PC-3 (cell line): ENCODE data around the gene GATA6. TPM values are rescaled to one million over a fixed set of nuclear protein-coding genes. Genes with fewer than 3 reads are reported as not detected.
"Not testable (repeated sequence)": the region's sequence is repeated elsewhere in the genome, so short reads cannot be mapped to it uniquely, and the experiment has no call there.

Experiments used
- ATAC-seq: fragments of 200-7000 bp; cut with Tn5 transposase; 2 replicates; pipeline ENCODE4 v1.9.1; 2020; ENCODE audit warnings: mild to moderate bottlenecking, moderate library complexity
- BruUV-seq: library from RNA; stranded (reverse); fragments of 400-500 nt; replicated peaks from 2 replicates; lab custom pipeline; 2021; lab: Mats Ljungman, UMichigan
- CTCF ChIA-PET: fragments of 300-600 bp; sonication (Branson Sonifier 250); formaldehyde crosslinking; loops from one replicate; lab custom pipeline; 2022; ENCODE audit warnings: antibody characterized with exemption; lab: Charles Lee
- POLR2A ChIA-PET: fragments of 300-600 bp; sonication (Branson Sonifier 250); formaldehyde crosslinking; loops from one replicate; lab custom pipeline; 2022; ENCODE audit warnings: antibody characterized with exemption; ENCODE audit not compliant: unreplicated experiment; lab: Charles Lee
- DNase-seq: peaks from one replicate; pipeline ENCODE4 v3.0.0-alpha.2; 2015
- H2AFZ ChIP-seq: fragments of 300-600 bp; sonication (generic); 2 replicates; pipeline ENCODE4 v1.6.0; 2016; ENCODE audit warnings: antibody characterized with exemption, low read length
- H3F3A ChIP-seq: fragments of 300-600 bp; sonication (generic); one replicate; pipeline ENCODE4 v1.6.0; 2017; ENCODE audit warnings: antibody characterized with exemption, low read length, control low read depth, mild to moderate bottlenecking; ENCODE audit not compliant: unreplicated experiment
- H3K27ac ChIP-seq: fragments of 300-600 bp; sonication (generic); 2 replicates; pipeline ENCODE4 v1.5.1; 2016; ENCODE audit warnings: mild to moderate bottlenecking, low read length
- H3K27me3 ChIP-seq: fragments of 300-600 bp; sonication (generic); 2 replicates; pipeline ENCODE4 v1.6.1; 2016; ENCODE audit warnings: low read length, mixed read lengths
- H3K36me3 ChIP-seq: fragments of 300-600 bp; sonication (generic); 2 replicates; pipeline ENCODE4 v1.6.1; 2016; ENCODE audit warnings: low read depth, mixed run types, low read length, mixed read lengths
- H3K4me1 ChIP-seq: fragments of 300-600 bp; sonication (generic); 2 replicates; pipeline ENCODE4 v1.5.1; 2016; ENCODE audit warnings: low read length; ENCODE audit not compliant: insufficient read depth
- H3K4me2 ChIP-seq: fragments of 300-600 bp; sonication (generic); 2 replicates; pipeline ENCODE4 v1.6.0; 2016; ENCODE audit warnings: low read length
- H3K4me3 ChIP-seq: fragments of 300-600 bp; sonication (generic); 2 replicates; pipeline ENCODE4 v1.5.1; 2016; ENCODE audit warnings: mild to moderate bottlenecking, low read length, mixed read lengths
- H3K79me2 ChIP-seq: fragments of 300-600 bp; sonication (generic); 2 replicates; pipeline ENCODE4 v1.6.1; 2017; ENCODE audit warnings: low read length, mixed read lengths
- H3K9ac ChIP-seq: fragments of 300-600 bp; sonication (generic); 2 replicates; pipeline ENCODE4 v1.6.0; 2016; ENCODE audit warnings: mild to moderate bottlenecking, low read length
- H3K9me2 ChIP-seq: fragments of 300-600 bp; sonication (generic); replicated peaks from 2 replicates; pipeline ENCODE4 v1.6.1; 2016; ENCODE audit warnings: mixed run types, low read length, mixed read lengths
- H3K9me3 ChIP-seq: fragments of 300-600 bp; sonication (generic); 2 replicates; pipeline ENCODE4 v1.6.1; 2016; ENCODE audit warnings: low read length, mixed read lengths
- H4K20me1 ChIP-seq: fragments of 300-600 bp; sonication (generic); 2 replicates; pipeline ENCODE4 v1.6.1; 2016; ENCODE audit warnings: low read length, mixed read lengths
- CTCF ChIP-seq: fragments of 300-600 bp; sonication (generic); conservative IDR thresholded peaks from 2 replicates; pipeline ENCODE4 v1.5.1; 2017; ENCODE audit warnings: antibody characterized with exemption, low read depth, mild to moderate bottlenecking, low read length
- EZH2 ChIP-seq: fragments of 300-600 bp; sonication (generic); IDR thresholded peaks from one replicate; pipeline ENCODE4 v1.6.1; 2017; ENCODE audit warnings: antibody characterized with exemption, mild to moderate bottlenecking, low read length; ENCODE audit not compliant: unreplicated experiment
- EZH2phosphoT487 ChIP-seq: fragments of 300-600 bp; sonication (generic); IDR thresholded peaks from 2 replicates; pipeline ENCODE4 v1.6.1; 2018; ENCODE audit warnings: mild to moderate bottlenecking, antibody characterized with exemption, low read length, borderline replicate concordance
- intact Hi-C: fragments of 100-400 bp; cut with micrococcal nuclease; formaldehyde crosslinking; loops from 2 replicates; pipeline ENCODE4 v1.9.0; 2023
- total RNA-seq: library from RNA; depleted of rRNA; stranded (reverse); fragments of >200 nt; gene quantifications from 2 replicates; pipeline ENCODE4 v1.2.3, GENCODE V29; 2014

The GATA6 gene
- total RNA-seq, 1 experiment from 2014 or later = 19.4 TPM

DNA sequence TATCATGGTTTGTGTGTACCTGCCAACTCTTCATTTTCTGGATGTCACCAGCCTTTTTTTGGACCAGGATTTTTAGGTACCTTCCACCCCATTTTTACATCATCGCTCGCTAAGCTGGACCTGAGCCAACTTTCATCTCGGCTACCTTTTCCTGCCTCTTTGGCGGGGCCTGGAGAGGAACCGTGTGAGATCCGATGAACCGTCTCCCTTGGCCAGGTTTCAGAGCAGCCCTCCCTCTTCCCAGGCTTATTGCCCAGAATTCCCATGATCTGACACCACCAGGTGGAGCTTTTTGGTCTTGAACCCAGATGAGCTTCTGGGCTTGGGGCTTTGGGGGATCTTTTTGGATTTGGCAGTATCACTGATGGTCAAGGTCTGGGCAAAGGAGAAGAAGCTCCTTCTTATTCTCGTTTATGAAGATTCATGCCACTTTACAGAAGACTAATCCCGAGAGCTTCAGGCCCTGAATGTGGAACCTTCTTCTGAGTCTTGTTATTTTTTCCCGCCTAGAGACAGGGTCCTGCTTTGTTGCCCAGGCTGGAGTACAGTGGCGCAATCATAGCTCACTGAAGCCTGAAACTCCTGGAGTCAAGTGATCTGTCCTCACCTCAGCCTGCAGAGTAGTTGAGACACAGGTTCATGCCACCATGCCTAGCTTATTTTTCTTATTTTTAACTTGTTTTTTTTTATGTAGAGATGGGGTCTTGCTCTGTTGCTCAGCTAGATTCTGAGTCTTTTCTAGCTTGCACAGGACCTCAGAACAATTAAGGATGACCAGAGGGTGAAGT lies 50.4 kb downstream of the GATA6 start:
- peaks cover 22% of the 10 kb centered on the region for H3K4me1 ChIP-seq
- no peaks in the 10 kb centered on the region for H4K20me1 ChIP-seq
- no peaks in the 10 kb centered on the region for H3K27me3 ChIP-seq
- no peak overlapping the region for H3K9ac ChIP-seq
- H3F3A ChIP-seq = peaks cover 3% of the 10 kb centered on the region
- BruUV-seq = no TSS peak
- no peaks in the 10 kb centered on the region for H3K9me2 ChIP-seq
- no peak overlapping the region for H3K27ac ChIP-seq
- ChIA-PET POLR2A (no interaction called here), CTCF (interaction anchor here (0.6 kb wide), 1 partner anchor 50 kb away, joined by 6 read pairs; the partner anchor contains the start of gene GATA6)
- DNase-seq (no peak), ATAC-seq (no peak)
- no peaks in the 10 kb centered on the region for H3K9me3 ChIP-seq
- no peaks in the 10 kb centered on the region for H3K79me2 ChIP-seq
- H2AFZ ChIP-seq = no peak overlapping the region
- no peak overlapping the region for H3K4me3 ChIP-seq
- no peak overlapping the region for H3K4me2 ChIP-seq
- intact Hi-C loops = no loop called here
- TF ChIP-seq EZH2 = no peak
- no peak for TF ChIP-seq EZH2phosphoT487
- TF ChIP-seq CTCF = no peak; the same call in 1 of the 2 replicates
- no peaks in the 10 kb centered on the region for H3K36me3 ChIP-seq

- H2AFZ ChIP-seq, BruUV-seq, POLR2A ChIA-PET, H3F3A ChIP-seq, H3K9me3 ChIP-seq, H3K27me3 ChIP-seq, H4K20me1 ChIP-seq, H3K4me2 ChIP-seq, H3K79me2 ChIP-seq, H3K27ac ChIP-seq, DNase-seq, ATAC-seq, H3K9me2 ChIP-seq, intact Hi-C loops, H3K4me3 ChIP-seq, H3K36me3 ChIP-seq, H3K9ac ChIP-seq: not testable (repeated sequence)
- CTCF ChIA-PET = interaction anchor here (0.6 kb wide), 1 partner anchor 51 kb away, joined by 6 read pairs; the partner anchor contains the start of gene GATA6
- peaks cover 17% of the 10 kb centered on the region for H3K4me1 ChIP-seq
Observed at GRCh38 chr18:22220585-22220984, 51.2 kb downstream of the GATA6 start.

- intact Hi-C loops = no loop called here
- Histone ChIP-seq H3K27me3 (no peaks in the 10 kb centered on the region), H3F3A (peaks cover 3% of the 10 kb centered on the region), H3K9me2 (no peaks in the 10 kb centered on the region), H4K20me1 (no peaks in the 10 kb centered on the region), H3K9ac (no peak overlapping the region), H3K27ac (no peak overlapping the region), H3K9me3 (no peaks in the 10 kb centered on the region), H3K4me3 (no peak overlapping the region), H3K4me2 (no peak overlapping the region), H3K4me1 (peaks cover 17% of the 10 kb centered on the region), H2AFZ (no peak overlapping the region), H3K36me3 (no peaks in the 10 kb centered on the region), H3K79me2 (no peaks in the 10 kb centered on the region)
- DNase-seq = no peak
- no TSS peak for BruUV-seq
- no peak for ATAC-seq
- no peak for TF ChIP-seq CTCF
- no peak for TF ChIP-seq EZH2phosphoT487
- no peak for TF ChIP-seq EZH2
- ChIA-PET CTCF (no interaction called here), POLR2A (no interaction called here)
Observed at GRCh38 chr18:22221350-22221749, 52.0 kb downstream of the GATA6 start.
